GM21367 (cell line): ENCODE data around the gene PRKCQ.
"Not testable (repeated sequence)": the region's sequence is repeated elsewhere in the genome, so short reads cannot be mapped to it uniquely, and the experiment has no call there.

Experiments
- ATAC-seq: cut with Tn5 transposase; IDR thresholded peaks from one replicate; pipeline ENCODE4 v1.9.1; 2021; ENCODE audit not compliant: unreplicated experiment

Gene PRKCQ

DNA sequence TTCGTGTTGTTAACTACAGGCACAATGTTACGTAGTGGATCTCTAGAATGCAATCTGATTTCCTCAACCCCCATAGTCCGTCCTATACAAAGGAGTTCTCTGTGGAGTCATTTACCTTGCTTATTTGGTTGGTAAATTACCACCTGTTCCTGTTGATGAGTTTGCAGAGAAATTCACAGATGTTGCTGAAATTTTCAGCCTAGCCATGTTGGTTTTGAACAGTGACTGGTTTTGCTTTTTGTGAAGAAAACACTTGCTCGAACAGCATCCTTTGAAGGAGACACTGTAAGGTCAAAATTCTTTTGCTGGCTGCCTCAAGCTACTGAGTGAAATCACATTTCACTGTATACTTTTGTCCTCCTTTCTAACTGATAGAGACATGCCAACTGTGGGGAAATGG lies 15.4 kb upstream of the PRKCQ start:
- ATAC-seq, result no peak

DNA sequence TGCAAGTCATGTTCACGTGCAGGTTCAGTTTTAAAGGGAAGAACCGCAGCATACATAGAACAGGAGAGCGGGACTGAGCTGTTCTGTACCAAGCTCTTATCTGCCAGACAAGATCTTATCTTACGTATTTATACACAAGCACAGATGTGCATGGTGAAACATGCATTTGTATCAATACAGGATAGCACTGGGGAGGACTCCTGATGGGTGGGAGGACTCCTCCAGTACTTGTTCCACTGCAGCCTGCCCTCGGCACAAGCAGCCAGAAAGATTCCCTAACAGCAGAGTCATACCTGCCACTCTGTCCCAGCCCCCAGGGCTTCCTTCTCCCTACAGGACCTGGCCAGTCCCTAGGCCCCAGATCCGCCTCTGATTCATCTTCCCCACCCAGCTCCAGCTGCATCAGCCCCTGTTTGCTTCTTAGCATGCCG lies 13.2 kb upstream of the PRKCQ start:
- ATAC-seq, result no peak

GRCh38 chr10:6592080-6592479 lies 12.0 kb upstream of the PRKCQ start:
- ATAC-seq, result no peak

DNA sequence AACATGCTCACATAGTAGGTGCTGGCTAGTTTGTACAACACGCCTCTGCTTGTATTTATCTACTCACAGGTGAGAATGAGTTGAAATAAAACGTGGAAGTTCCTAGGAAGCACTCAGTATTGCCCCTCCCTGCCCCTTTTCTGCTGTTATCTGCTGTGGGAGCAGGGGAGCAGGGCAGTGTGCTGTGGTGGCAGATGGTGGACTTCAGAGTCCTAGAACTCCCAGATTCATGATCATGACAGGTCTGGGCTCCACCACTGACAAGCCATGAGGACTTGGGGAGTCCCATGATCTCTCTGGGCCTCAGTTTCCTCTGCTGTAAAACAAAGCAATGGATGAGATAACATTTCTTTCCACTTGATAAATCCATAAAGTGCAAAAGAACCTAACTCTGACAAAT lies 11.6 kb upstream of the PRKCQ start:
- no peak for ATAC-seq

- ATAC-seq, result no peak
Observed at GRCh38 chr10:6590100-6590499, 10.0 kb upstream of the PRKCQ start.

- no peak for ATAC-seq
Observed at GRCh38 chr10:6589287-6590094, 9.4 kb upstream of the PRKCQ start.

DNA sequence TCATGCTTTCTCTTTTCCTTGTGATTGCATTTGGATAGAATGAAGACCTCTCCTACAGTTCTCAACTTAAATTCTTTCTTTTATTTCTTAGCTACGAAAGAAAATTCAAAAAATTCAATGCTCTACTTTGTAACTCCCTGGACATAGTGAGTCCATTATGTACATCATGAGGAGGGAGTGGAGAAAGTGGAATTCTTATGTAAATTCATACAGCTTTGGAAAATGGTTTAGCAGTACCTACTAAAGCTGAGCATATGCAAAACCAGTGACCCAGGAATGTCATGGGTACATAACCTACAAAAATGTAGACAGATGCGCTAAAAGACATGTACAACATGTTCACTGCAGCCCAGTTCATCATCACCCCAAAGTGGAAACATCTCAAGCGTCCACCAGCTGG lies 8.8 kb upstream of the PRKCQ start:
- ATAC-seq, result no peak

DNA sequence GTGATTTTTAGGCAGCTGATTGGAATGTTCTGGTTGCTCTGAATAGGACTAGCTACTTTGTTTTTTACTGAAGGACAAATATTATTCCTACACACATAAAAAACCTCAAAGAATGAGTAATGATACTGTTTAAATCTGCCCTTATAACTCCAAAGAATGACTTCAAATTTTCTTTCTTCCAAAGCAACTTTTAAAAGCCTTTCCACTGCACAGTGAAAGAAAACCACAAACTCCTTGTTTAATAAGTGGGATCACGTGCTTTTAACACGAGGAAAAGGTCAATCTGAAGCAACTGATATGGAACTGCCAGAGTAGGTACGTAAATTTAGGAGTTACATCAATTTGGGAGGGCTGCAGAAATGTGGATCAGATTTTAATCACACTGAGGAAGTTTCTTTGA lies 8.0 kb upstream of the PRKCQ start:
- ATAC-seq, result no peak

DNA sequence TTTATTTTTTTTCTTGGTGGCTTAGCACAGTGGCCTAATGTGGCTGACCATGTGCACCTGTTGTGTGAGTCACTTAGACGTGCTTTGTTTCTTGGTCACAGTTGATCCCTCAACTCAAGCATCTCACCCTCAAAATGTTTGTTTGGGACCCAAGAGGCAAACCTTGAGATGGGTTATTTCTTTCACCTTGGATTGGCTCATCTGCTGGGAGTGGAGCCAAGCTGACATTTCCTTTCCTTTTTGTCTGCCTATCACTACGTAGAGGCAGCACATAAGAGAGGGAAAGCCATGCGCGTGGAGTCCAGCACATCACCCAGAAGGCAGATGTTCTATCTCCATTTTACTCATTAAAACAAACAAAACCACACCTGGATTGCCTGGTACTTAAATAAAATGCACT lies 6.4 kb upstream of the PRKCQ start:
- ATAC-seq, result no peak

- no peak for ATAC-seq
Observed at GRCh38 chr10:6583447-6583846, 3.4 kb upstream of the PRKCQ start.

- not testable (repeated sequence) for ATAC-seq
Observed at GRCh38 chr10:6582913-6583312, 2.8 kb upstream of the PRKCQ start.

GRCh38 chr10:6582298-6582697 lies 2.2 kb upstream of the PRKCQ start:
- no peak for ATAC-seq

- ATAC-seq, result no peak
Observed at GRCh38 chr10:6581778-6582228, 1.7 kb upstream of the PRKCQ start.

DNA sequence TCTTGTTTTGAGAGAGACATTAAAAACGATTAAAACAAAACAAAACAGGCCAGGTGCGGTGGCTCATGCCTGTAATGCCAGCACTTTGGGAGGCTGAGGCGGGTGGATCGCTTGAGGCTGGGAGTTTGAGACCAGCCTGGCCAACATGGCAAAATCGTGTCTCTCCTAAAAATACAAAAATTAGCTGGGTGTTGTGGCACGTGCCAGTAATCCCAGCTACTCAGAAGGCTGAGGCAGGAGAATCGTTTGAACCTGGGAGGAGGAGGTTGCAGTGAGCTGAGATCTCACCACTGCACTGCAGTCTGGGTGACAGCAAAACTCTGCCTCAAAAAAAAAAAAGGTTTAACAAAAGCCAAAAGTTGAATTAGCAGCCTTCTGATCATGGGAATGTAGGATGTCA lies 1.1 kb upstream of the PRKCQ start:
- not testable (repeated sequence) for ATAC-seq

GRCh38 chr10:6580279-6581029 lies 378 bp upstream of the PRKCQ start:
- ATAC-seq, result peak; percentile 94

DNA sequence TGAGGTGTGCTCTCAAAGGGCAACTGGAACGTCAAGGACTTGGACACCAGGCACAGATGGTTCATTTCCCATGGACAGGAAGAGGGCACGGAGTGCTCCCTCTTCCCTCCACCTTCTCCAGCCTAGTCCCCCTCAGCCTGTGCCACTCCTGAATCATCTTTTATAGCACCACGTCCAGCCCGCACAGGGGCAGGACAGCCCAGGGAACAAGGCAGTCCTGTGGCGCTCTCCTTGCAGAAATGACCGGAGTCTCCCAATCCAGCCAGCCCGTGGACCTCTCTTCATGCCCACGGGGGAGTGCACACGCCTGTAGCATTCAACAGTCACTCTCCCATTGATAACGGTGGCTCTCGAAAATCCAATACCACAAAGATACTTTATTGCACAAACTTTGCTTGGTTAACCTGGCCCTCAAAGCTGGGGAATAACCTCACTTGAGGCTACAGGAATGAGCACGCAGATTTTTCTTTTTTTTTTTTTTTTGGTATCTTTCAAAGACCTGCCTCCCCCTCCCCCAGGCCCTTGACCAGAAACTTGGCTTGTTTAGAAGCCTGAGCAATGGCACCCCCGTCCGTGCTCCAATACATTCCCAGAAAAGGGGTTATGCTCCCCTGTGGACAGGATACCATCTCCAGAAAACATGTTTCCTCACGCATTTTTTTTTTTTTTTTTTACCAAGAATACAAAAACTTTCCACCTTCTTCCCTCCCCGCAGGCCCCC lies 733 bp downstream of the PRKCQ start:
- no peak for ATAC-seq

- no peak for ATAC-seq
Observed at GRCh38 chr10:6578795-6579182, 1.3 kb downstream of the PRKCQ start.

DNA sequence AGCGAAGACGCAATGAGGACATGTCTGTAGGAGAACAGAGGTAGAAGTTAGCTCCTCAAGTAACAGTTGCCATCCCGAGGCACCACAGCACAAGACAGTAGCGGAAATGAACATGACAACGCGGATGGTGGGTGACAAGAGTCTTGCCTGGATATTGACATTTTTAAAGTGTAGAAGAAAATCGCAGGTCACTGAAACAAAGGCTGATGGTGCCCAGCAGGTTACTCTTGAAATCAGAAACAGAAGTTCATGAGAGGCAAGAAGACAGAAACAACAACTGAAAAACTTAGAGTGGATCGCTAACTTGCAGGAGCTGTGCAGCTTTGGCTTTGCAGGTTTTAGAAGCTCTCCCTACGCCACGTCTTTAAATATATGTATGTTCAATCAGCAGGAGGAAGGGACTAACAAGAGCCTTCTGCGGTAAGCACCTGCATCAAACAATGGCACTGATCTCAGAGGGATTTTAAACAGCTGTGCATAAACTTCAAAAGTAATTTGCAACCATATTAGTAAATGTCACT lies 1.8 kb downstream of the PRKCQ start:
- no peak for ATAC-seq

GRCh38 chr10:6576326-6576725 lies 3.8 kb downstream of the PRKCQ start:
- ATAC-seq, result no peak

- no peak for ATAC-seq
Observed at GRCh38 chr10:6574664-6575176, 5.4 kb downstream of the PRKCQ start.

- ATAC-seq, result no peak
Observed at GRCh38 chr10:6570893-6571292, 9.2 kb downstream of the PRKCQ start.
